ENCODE data around the gene STAP1. TPM values are rescaled to one million over a fixed set of nuclear protein-coding genes. Genes with fewer than 3 reads are reported as not detected.
"Not testable (repeated sequence)": the region's sequence is repeated elsewhere in the genome, so short reads cannot be mapped to it uniquely, and the experiment has no call there.

Gene STAP1
- total RNA-seq, 1 donor from 2014 or later = 0.52 TPM

DNA sequence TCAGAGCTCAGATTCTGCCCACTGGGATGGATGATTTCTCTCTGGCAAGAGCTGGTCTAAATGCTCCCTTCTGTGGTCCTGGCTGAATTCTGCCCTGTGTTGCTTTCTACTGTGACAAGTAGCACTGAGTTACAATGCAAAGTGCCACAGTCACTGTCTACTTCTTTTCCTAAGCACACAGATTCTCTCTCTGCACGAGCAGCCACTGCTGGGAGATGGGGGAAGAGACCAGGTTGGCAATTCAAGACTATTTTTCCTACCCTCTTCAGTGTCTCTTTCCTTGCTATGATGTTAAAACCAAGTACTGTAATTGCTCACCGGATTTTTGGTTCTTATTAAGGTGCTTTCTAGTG lies 45.5 kb downstream of the STAP1 start:
- H3K4me3 ChIP-seq (ENCODE audit: low read length in 3 of 3) = no peak overlapping the region
- H3K36me3 ChIP-seq (ENCODE audit: control insufficient read depth in 3 of 3, insufficient read depth in 3 of 3, low read length in 3 of 3) = no peaks in the 10 kb centered on the region
- H3K27ac ChIP-seq (ENCODE audit: low read depth, low read length) = no peak overlapping the region
- no peaks in the 10 kb centered on the region for H3K4me1 ChIP-seq (ENCODE audit: control insufficient read depth in 3 of 3, insufficient read depth in 3 of 3, low read length in 3 of 3)
- no peaks in the 10 kb centered on the region for H3K27me3 ChIP-seq (ENCODE audit: control insufficient read depth in 3 of 3, insufficient read depth in 3 of 3, low read length in 3 of 3)
- no peaks in the 10 kb centered on the region for H3K9me3 ChIP-seq (ENCODE audit: control insufficient read depth in 3 of 3, low read length in 3 of 3)
- H3K9ac ChIP-seq (ENCODE audit: low read depth in 1 of 3, low read length in 3 of 3) = no peak overlapping the region

DNA sequence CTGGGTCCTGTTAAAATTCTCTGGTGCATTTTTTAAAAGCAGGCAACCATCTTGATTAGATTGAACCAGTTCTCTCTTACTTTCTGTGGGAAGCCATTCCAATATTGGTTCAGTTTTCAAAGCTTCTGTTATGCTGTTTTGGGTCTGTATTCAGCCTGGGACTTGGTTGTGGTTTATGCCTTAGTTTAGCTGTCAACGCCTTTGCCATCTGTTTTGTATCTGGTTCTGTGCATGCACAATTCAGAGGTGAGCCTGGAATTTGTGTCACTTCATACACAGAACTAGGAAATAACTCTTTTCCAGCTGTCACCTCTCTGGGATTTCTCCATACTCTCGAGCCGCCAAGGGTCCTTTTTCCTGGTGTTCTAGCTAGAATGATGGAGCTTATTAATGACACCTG lies 46.2 kb downstream of the STAP1 start:
- Histone ChIP-seq H3K4me3 (ENCODE audit: low read length in 3 of 3) (no peak overlapping the region), H3K27ac (ENCODE audit: low read depth, low read length) (no peak overlapping the region), H3K27me3 (ENCODE audit: control insufficient read depth in 3 of 3, insufficient read depth in 3 of 3, low read length in 3 of 3) (no peaks in the 10 kb centered on the region), H3K9ac (ENCODE audit: low read depth in 1 of 3, low read length in 3 of 3) (no peak overlapping the region), H3K9me3 (ENCODE audit: control insufficient read depth in 3 of 3, low read length in 3 of 3) (peaks cover 0 to under 1% (median 0%) of the 10 kb centered on the region in 3 donors), H3K4me1 (ENCODE audit: control insufficient read depth in 3 of 3, insufficient read depth in 3 of 3, low read length in 3 of 3) (no peaks in the 10 kb centered on the region), H3K36me3 (ENCODE audit: control insufficient read depth in 3 of 3, insufficient read depth in 3 of 3, low read length in 3 of 3) (no peaks in the 10 kb centered on the region)

DNA sequence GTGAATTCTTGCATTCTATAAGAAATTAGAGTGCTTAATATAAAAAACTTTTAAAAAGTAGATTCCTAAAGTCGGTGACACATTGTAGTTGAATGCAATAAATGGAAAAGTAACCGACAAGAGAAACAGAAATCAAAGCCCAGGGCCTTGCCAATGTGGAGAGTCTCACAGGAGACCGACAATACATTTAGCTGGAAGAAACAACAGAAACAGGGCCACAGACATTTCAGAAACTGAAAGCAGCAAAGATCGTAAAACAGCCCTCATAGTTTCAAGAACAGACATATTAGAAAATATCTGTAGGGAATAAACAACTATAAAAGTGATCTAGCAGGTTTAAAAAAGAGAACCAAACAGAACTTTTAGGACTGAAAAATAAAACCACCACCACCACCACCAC lies 49.5 kb downstream of the STAP1 start:
- Histone ChIP-seq H3K4me3 (ENCODE audit: low read length in 3 of 3) (no peak overlapping the region), H3K4me1 (ENCODE audit: control insufficient read depth in 3 of 3, insufficient read depth in 3 of 3, low read length in 3 of 3) (no peaks in the 10 kb centered on the region), H3K9ac (ENCODE audit: low read depth in 1 of 3, low read length in 3 of 3) (no peak overlapping the region), H3K9me3 (ENCODE audit: control insufficient read depth in 3 of 3, low read length in 3 of 3) (peaks cover 0 to 3% (median 3%) of the 10 kb centered on the region in 3 donors), H3K27me3 (ENCODE audit: control insufficient read depth in 3 of 3, insufficient read depth in 3 of 3, low read length in 3 of 3) (no peaks in the 10 kb centered on the region), H3K27ac (ENCODE audit: low read depth, low read length) (no peak overlapping the region), H3K36me3 (ENCODE audit: control insufficient read depth in 3 of 3, insufficient read depth in 3 of 3, low read length in 3 of 3) (no peaks in the 10 kb centered on the region)

DNA sequence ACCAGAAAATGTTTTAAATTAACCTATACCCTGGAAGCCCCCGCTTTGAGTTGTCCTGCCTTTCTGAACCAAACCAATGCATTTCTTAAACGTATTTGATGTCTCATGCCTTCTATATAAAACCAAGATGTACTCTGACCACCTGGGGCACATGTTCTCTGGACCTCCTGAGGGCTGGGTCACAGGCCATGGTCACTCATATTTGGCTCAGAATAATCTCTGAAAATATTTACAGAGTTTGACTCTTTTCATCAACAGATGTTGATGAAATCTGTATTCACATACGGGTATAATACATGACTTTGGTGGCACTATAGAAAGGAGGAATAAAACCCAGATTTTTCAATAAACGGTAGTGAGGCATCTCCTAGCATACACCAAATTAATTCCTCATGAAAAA lies 55.7 kb downstream of the STAP1 start:
- H3K27ac ChIP-seq (ENCODE audit: low read depth, low read length) = no peak overlapping the region
- H3K9me3 ChIP-seq (ENCODE audit: control insufficient read depth in 3 of 3, low read length in 3 of 3) = peaks cover 0 to 3% (median 3%) of the 10 kb centered on the region in 3 donors
- H3K36me3 ChIP-seq (ENCODE audit: control insufficient read depth in 3 of 3, insufficient read depth in 3 of 3, low read length in 3 of 3) = peaks cover 0 to 4% (median 0%) of the 10 kb centered on the region in 3 donors
- no peak overlapping the region for H3K9ac ChIP-seq (ENCODE audit: low read depth in 1 of 3, low read length in 3 of 3)
- no peaks in the 10 kb centered on the region for H3K27me3 ChIP-seq (ENCODE audit: control insufficient read depth in 3 of 3, insufficient read depth in 3 of 3, low read length in 3 of 3)
- H3K4me1 ChIP-seq (ENCODE audit: control insufficient read depth in 3 of 3, insufficient read depth in 3 of 3, low read length in 3 of 3) = no peaks in the 10 kb centered on the region
- no peak overlapping the region for H3K4me3 ChIP-seq (ENCODE audit: low read length in 3 of 3)

DNA sequence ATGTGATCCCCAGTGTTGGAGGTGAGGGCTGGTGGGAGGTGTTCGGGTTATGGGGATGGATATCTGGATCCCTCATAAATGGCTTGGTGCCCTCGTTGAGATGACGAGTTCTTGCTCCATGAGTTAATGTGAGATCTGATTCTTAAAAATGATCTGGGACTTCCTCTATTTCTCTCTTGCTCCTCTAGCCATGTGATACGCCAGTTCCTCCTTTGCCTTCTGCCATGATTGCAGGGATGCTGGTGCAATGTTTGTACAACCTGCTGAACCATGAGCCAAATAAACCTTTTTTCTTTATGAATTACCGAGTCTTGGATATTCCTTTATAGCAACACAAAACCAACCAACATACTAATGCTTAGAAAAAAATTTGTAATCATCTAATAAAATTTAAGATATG lies 56.6 kb downstream of the STAP1 start:
- Histone ChIP-seq H3K4me3 (ENCODE audit: low read length in 3 of 3) (no peak overlapping the region), H3K27me3 (ENCODE audit: control insufficient read depth in 3 of 3, insufficient read depth in 3 of 3, low read length in 3 of 3) (no peaks in the 10 kb centered on the region), H3K9ac (ENCODE audit: low read depth in 1 of 3, low read length in 3 of 3) (no peak overlapping the region), H3K9me3 (ENCODE audit: control insufficient read depth in 3 of 3, low read length in 3 of 3) (no peaks in the 10 kb centered on the region), H3K27ac (ENCODE audit: low read depth, low read length) (no peak overlapping the region), H3K36me3 (ENCODE audit: control insufficient read depth in 3 of 3, insufficient read depth in 3 of 3, low read length in 3 of 3) (peaks cover 0 to 5% (median 4%) of the 10 kb centered on the region in 3 donors), H3K4me1 (ENCODE audit: control insufficient read depth in 3 of 3, insufficient read depth in 3 of 3, low read length in 3 of 3) (no peaks in the 10 kb centered on the region)

DNA sequence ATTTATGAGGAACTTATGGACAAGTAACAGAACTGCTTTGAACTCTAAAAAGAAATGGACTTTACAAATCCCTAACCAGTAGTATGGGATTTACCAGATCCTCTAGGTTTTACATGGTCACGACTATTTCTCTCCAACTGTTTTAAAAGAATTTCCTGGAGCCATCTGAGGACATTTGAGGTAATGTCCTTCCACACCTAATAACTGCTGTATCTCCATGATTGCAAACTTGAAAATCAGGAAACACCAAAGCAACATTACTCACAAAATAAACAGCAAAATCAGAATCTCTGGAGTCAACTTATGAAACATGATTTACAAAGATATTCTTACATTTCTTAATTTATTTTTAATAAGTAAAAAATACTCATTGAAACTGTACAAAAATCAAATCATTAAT lies 58.0 kb downstream of the STAP1 start:
- H3K27me3 ChIP-seq (ENCODE audit: control insufficient read depth in 3 of 3, insufficient read depth in 3 of 3, low read length in 3 of 3) = no peaks in the 10 kb centered on the region
- H3K27ac ChIP-seq (ENCODE audit: low read depth, low read length) = no peak overlapping the region
- no peaks in the 10 kb centered on the region for H3K4me1 ChIP-seq (ENCODE audit: control insufficient read depth in 3 of 3, insufficient read depth in 3 of 3, low read length in 3 of 3)
- peaks cover 3 to 11% (median 9%) of the 10 kb centered on the region in 3 donors for H3K36me3 ChIP-seq (ENCODE audit: control insufficient read depth in 3 of 3, insufficient read depth in 3 of 3, low read length in 3 of 3)
- no peaks in the 10 kb centered on the region for H3K9me3 ChIP-seq (ENCODE audit: control insufficient read depth in 3 of 3, low read length in 3 of 3)
- H3K9ac ChIP-seq (ENCODE audit: low read depth in 1 of 3, low read length in 3 of 3) = no peak overlapping the region
- no peak overlapping the region for H3K4me3 ChIP-seq (ENCODE audit: low read length in 3 of 3)

DNA sequence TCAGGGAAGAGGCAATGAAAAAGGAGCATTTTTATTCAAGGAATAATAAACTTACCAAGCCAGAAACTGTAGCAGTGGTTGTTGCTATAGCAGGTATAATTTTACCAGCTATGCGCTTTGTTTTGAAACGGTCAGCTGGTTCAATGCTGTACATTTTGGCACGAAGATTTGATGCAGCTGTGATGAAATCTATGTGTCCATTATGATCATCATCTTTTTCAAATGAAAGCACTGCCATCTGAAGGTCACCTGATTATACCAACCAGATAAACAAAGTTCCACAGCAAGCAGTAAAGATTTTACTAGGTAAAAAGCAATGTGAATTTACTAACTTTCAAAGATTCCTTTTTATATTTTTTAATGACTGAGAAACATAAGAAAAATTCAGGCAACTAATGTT lies 66.4 kb downstream of the STAP1 start:
- H3K9me3 ChIP-seq (ENCODE audit: control insufficient read depth in 3 of 3, low read length in 3 of 3) = no peaks in the 10 kb centered on the region
- H3K27ac ChIP-seq (ENCODE audit: low read depth, low read length) = no peak overlapping the region
- H3K9ac ChIP-seq (ENCODE audit: low read depth in 1 of 3, low read length in 3 of 3) = no peak overlapping the region
- H3K27me3 ChIP-seq (ENCODE audit: control insufficient read depth in 3 of 3, insufficient read depth in 3 of 3, low read length in 3 of 3) = no peaks in the 10 kb centered on the region
- H3K4me1 ChIP-seq (ENCODE audit: control insufficient read depth in 3 of 3, insufficient read depth in 3 of 3, low read length in 3 of 3) = no peaks in the 10 kb centered on the region
- no peak overlapping the region for H3K4me3 ChIP-seq (ENCODE audit: low read length in 3 of 3)
- H3K36me3 ChIP-seq (ENCODE audit: control insufficient read depth in 3 of 3, insufficient read depth in 3 of 3, low read length in 3 of 3) = peaks cover 8 to 29% (median 22%) of the 10 kb centered on the region in 3 donors

DNA sequence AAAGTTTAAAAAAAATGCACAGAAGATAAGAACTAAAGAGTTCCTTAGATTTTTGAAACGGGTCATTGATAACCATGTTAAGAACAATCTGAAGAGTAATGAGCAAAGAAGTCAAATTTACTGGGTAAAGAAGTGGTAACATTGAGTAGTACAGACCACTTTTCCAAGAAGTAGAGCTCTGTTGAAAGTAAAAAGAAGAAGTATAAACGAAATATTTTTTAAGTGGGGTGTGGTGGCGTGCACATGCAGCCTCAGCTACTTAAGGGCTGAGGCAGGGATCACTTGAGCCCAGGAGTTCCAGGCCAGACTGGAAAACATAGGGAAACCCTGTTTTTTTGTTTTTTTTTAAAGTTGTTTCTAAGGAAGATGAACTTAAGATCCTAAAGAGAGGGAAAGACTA lies 74.0 kb downstream of the STAP1 start:
- H3K9ac ChIP-seq (ENCODE audit: low read depth in 1 of 3, low read length in 3 of 3) = no peak overlapping the region

DNA sequence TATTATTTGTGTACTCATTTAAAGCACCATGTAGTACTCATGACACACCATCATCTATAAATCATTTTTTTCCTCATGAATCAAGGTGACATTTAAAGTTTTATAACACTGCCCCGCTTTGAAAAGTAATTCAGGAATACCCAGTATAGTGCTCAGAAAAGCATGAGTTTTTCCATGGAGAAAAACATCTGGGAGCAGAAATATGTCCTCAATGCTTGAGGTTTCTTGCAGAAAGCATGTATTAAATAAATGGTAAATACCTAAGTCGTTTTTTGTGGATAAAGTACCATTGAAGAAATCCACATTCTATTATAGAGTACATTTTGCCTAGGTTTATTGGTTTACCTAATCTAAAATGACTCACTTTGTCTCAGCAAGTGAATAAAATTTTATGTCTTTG lies 76.2 kb downstream of the STAP1 start:
- H3K4me1 ChIP-seq (ENCODE audit: control insufficient read depth in 3 of 3, insufficient read depth in 3 of 3, low read length in 3 of 3) = no peaks in the 10 kb centered on the region
- no peak overlapping the region for H3K27ac ChIP-seq (ENCODE audit: low read depth, low read length)
- H3K4me3 ChIP-seq (ENCODE audit: low read length in 3 of 3) = no peak overlapping the region
- H3K36me3 ChIP-seq (ENCODE audit: control insufficient read depth in 3 of 3, insufficient read depth in 3 of 3, low read length in 3 of 3) = peaks cover 6 to 23% (median 16%) of the 10 kb centered on the region in 3 donors
- no peaks in the 10 kb centered on the region for H3K27me3 ChIP-seq (ENCODE audit: control insufficient read depth in 3 of 3, insufficient read depth in 3 of 3, low read length in 3 of 3)
- no peaks in the 10 kb centered on the region for H3K9me3 ChIP-seq (ENCODE audit: control insufficient read depth in 3 of 3, low read length in 3 of 3)
- no peak overlapping the region for H3K9ac ChIP-seq (ENCODE audit: low read depth in 1 of 3, low read length in 3 of 3)

More for the DNA sequence above, 74.0 kb downstream of the STAP1 start:
- H3K36me3 ChIP-seq (ENCODE audit: control insufficient read depth in 3 of 3, insufficient read depth in 3 of 3, low read length in 3 of 3) = peaks cover 3 to 21% (median 11%) of the 10 kb centered on the region in 3 donors
- no peak overlapping the region for H3K27ac ChIP-seq (ENCODE audit: low read depth, low read length)
- H3K9me3 ChIP-seq (ENCODE audit: control insufficient read depth in 3 of 3, low read length in 3 of 3) = no peaks in the 10 kb centered on the region
- H3K4me1 ChIP-seq (ENCODE audit: control insufficient read depth in 3 of 3, insufficient read depth in 3 of 3, low read length in 3 of 3) = no peaks in the 10 kb centered on the region
- no peaks in the 10 kb centered on the region for H3K27me3 ChIP-seq (ENCODE audit: control insufficient read depth in 3 of 3, insufficient read depth in 3 of 3, low read length in 3 of 3)
- H3K4me3 ChIP-seq (ENCODE audit: low read length in 3 of 3) = no peak overlapping the region

DNA sequence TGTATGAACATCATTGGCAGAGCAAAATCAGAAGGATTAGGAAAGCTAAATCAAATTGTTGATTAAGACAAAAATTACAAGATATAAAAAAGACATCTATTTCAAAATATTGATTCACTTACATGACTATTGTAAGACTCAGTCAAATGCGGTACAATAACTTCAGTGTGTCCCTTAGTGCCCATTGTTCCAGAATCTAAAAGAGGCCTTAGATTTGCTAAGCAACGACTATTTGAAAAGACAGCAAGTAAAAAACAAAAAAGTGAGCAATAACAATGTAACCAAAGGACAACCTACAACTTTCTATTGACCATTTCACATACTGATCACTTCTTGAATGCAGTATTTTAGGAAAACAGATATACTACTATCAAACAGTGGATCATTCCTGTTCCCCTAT lies 76.8 kb downstream of the STAP1 start:
- H3K36me3 ChIP-seq (ENCODE audit: control insufficient read depth in 3 of 3, insufficient read depth in 3 of 3, low read length in 3 of 3) = peaks cover 4 to 22% (median 12%) of the 10 kb centered on the region in 3 donors
- H3K9me3 ChIP-seq (ENCODE audit: control insufficient read depth in 3 of 3, low read length in 3 of 3) = no peaks in the 10 kb centered on the region
- no peak overlapping the region for H3K4me3 ChIP-seq (ENCODE audit: low read length in 3 of 3)

DNA sequence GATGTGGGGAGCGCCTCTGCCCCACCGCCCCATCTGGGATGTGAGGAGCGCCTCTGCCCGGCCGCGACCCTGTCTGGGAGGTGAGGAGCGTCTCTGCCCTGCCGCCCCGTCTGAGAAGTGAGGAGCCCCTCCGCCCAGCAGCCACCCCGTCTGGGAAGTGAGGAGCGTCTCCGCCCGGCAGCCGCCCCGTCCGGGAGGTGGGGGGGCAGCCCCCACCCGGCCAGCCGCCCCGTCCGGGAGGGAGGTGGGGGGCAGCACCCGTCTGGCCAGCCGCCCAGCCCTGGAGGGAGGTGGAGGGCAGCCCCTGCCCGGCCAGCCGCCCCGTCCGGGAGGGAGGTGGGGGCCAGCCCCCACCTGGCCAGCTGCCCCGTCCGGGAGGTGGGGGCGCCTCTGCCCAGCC lies 78.5 kb downstream of the STAP1 start:
- peaks cover 4 to 17% (median 17%) of the 10 kb centered on the region in 3 donors for H3K36me3 ChIP-seq (ENCODE audit: control insufficient read depth in 3 of 3, insufficient read depth in 3 of 3, low read length in 3 of 3)
- not testable (repeated sequence) for H3K27ac ChIP-seq (ENCODE audit: low read depth, low read length); H3K9me3 ChIP-seq (ENCODE audit: control insufficient read depth in 3 of 3, low read length in 3 of 3); H3K27me3 ChIP-seq (ENCODE audit: control insufficient read depth in 3 of 3, insufficient read depth in 3 of 3, low read length in 3 of 3); H3K4me1 ChIP-seq (ENCODE audit: control insufficient read depth in 3 of 3, insufficient read depth in 3 of 3, low read length in 3 of 3); H3K9ac ChIP-seq (ENCODE audit: low read depth in 1 of 3, low read length in 3 of 3); H3K4me3 ChIP-seq (ENCODE audit: low read length in 3 of 3)

More for the DNA sequence above, 76.8 kb downstream of the STAP1 start:
- H3K9ac ChIP-seq (ENCODE audit: low read depth in 1 of 3, low read length in 3 of 3) = no peak overlapping the region
- no peak overlapping the region for H3K27ac ChIP-seq (ENCODE audit: low read depth, low read length)
- no peaks in the 10 kb centered on the region for H3K4me1 ChIP-seq (ENCODE audit: control insufficient read depth in 3 of 3, insufficient read depth in 3 of 3, low read length in 3 of 3)
- no peaks in the 10 kb centered on the region for H3K27me3 ChIP-seq (ENCODE audit: control insufficient read depth in 3 of 3, insufficient read depth in 3 of 3, low read length in 3 of 3)
